H1 (cell line): ENCODE data around the gene CNIH3. TPM values are rescaled to one million over a fixed set of nuclear protein-coding genes. Genes with fewer than 3 reads are reported as not detected.

Experiments used
- CTCF ChIA-PET: fragments of 300-600 bp; sonication (Branson Sonifier 250); formaldehyde crosslinking; loops from one replicate; lab custom pipeline; 2021; ENCODE audit not compliant: partially characterized antibody; lab: Charles Lee
- POLR2A ChIA-PET: fragments of 300-600 bp; sonication (Branson Sonifier 250); formaldehyde crosslinking; loops from one replicate; lab custom pipeline; 2021; ENCODE audit warnings: inconsistent platforms; ENCODE audit not compliant: partially characterized antibody; lab: Charles Lee
- DNase-seq, 2 experiments: peaks; one replicate each; pipeline versions ENCODE4 v3.0.0 to v3.0.0-alpha.2; 2010 to 2022; ENCODE audit warnings: low spot score in 2 of 2, low read depth in 1 of 2, mixed read lengths in 1 of 2
- FAIRE-seq: peaks from 2 replicates; lab custom pipeline; 2011; peaks lifted over from hg19 to GRCh38; lab: Jason Lieb, UNC
- H2AFZ ChIP-seq: 2 replicates; pipeline ENCODE4 v1.8.1; 2012; ENCODE audit warnings: low read length, inconsistent platforms
- H2AK5ac ChIP-seq: 2 replicates; pipeline ENCODE4 v1.6.1; 2013; ENCODE audit warnings: low read depth, low read length
- H2BK120ac ChIP-seq: replicated peaks from 2 replicates; pipeline ENCODE3; 2013; ENCODE audit warnings: low read depth, low read length, inconsistent platforms
- H2BK12ac ChIP-seq: 2 replicates; pipeline ENCODE4 v1.6.1; 2013; ENCODE audit warnings: low read depth, low read length
- H2BK15ac ChIP-seq: 2 replicates; pipeline ENCODE4 v1.6.1; 2013; ENCODE audit warnings: low read length
- H2BK20ac ChIP-seq: 2 replicates; pipeline ENCODE4 v1.6.1; 2013; ENCODE audit warnings: low read length
- H2BK5ac ChIP-seq: 2 replicates; pipeline ENCODE4 v1.6.1; 2013; ENCODE audit warnings: low read depth, low read length
- H3K14ac ChIP-seq: 2 replicates; pipeline ENCODE4 v1.6.1; 2013; ENCODE audit warnings: inconsistent platforms; ENCODE audit not compliant: insufficient read length
- H3K18ac ChIP-seq: 2 replicates; pipeline ENCODE4 v1.6.1; 2013; ENCODE audit warnings: low read length; ENCODE audit errors: extremely low read depth
- H3K23ac ChIP-seq: 2 replicates; pipeline ENCODE4 v1.6.1; 2013; ENCODE audit warnings: inconsistent platforms; ENCODE audit not compliant: insufficient read length
- H3K23me2 ChIP-seq: 2 replicates; pipeline ENCODE4 v1.6.1; 2013; ENCODE audit warnings: low read depth, low read length
- H3K27ac ChIP-seq: 2 replicates; pipeline ENCODE4 v1.6.1; 2011; ENCODE audit warnings: low read depth, low read length, inconsistent platforms
- H3K27me3 ChIP-seq, 4 experiments: replicated peaks in 1 of 4; 1 replicate in 1 of 4; 2 replicates in 3 of 4; pipeline versions ENCODE4 v1.6.1 to v1.8.1; 2011 to 2013; ENCODE audit warnings: low read length in 3 of 4, mild to moderate bottlenecking in 3 of 4, inconsistent platforms in 2 of 4, mixed read lengths in 2 of 4, moderate library complexity in 1 of 4; ENCODE audit not compliant: control insufficient read depth in 3 of 4, insufficient read depth in 3 of 4; ENCODE audit errors: extremely low read depth in 1 of 4
- H3K36me3 ChIP-seq, 4 experiments: 2 replicates each; pipeline versions ENCODE4 v1.6.1 to v1.8.1; 2011 to 2013; ENCODE audit warnings: mild to moderate bottlenecking in 4 of 4, low read length in 3 of 4, moderate library complexity in 2 of 4, control low read depth in 1 of 4, inconsistent platforms in 1 of 4; ENCODE audit not compliant: insufficient read depth in 4 of 4, control insufficient read depth in 2 of 4
- H3K4ac ChIP-seq: replicated peaks from 2 replicates; pipeline ENCODE3; 2013; ENCODE audit warnings: low read length, low read depth, mixed read lengths, inconsistent platforms; ENCODE audit not compliant: insufficient read length
- H3K4me1 ChIP-seq, 4 experiments: replicated peaks in 1 of 4; 1 replicate in 1 of 4; 2 replicates in 3 of 4; pipeline versions ENCODE4 v1.6.1 to v1.8.1; 2011 to 2013; ENCODE audit warnings: low read length in 3 of 4, inconsistent platforms in 2 of 4, mixed read lengths in 1 of 4; ENCODE audit not compliant: insufficient read depth in 4 of 4, control insufficient read depth in 3 of 4
- H3K4me2 ChIP-seq, 2 experiments: 2 replicates each; pipeline versions ENCODE4 v1.6.1 to v1.8.1; 2011 to 2013; ENCODE audit warnings: low read depth in 2 of 2, low read length in 2 of 2, control low read depth in 1 of 2, inconsistent platforms in 1 of 2, mild to moderate bottlenecking in 1 of 2; ENCODE audit not compliant: insufficient read depth in 1 of 2
- H3K4me3 ChIP-seq, 4 experiments: fragments of 200-600, 300-600 bp in 1 of 4; sonication (generic), shearing (Covaris generic), sonication (Bioruptor Twin) in 1 of 4; 2 replicates each; pipeline versions ENCODE4 v1.5.1 to v1.8.1; 2011 to 2016; ENCODE audit warnings: low read length in 4 of 4, low read depth in 3 of 4, control low read depth in 2 of 4, inconsistent platforms in 2 of 4, mild to moderate bottlenecking in 2 of 4, mixed read lengths in 1 of 4, moderate library complexity in 1 of 4; ENCODE audit not compliant: insufficient read depth in 2 of 4; ENCODE audit errors: extremely low read depth in 1 of 4
- H3K56ac ChIP-seq: replicated peaks from 2 replicates; pipeline ENCODE3; 2013; ENCODE audit warnings: low read depth, mild to moderate bottlenecking, mixed read lengths, low read length, inconsistent platforms; ENCODE audit not compliant: insufficient read length
- H3K79me1 ChIP-seq: 2 replicates; pipeline ENCODE4 v1.6.1; 2013; ENCODE audit warnings: low read depth, low read length, control low read depth
- H3K79me2 ChIP-seq, 2 experiments: 2 replicates each; pipeline versions ENCODE4 v1.6.1 to v1.8.1; 2012 to 2013; ENCODE audit warnings: low read length in 2 of 2, mild to moderate bottlenecking in 2 of 2, inconsistent platforms in 1 of 2; ENCODE audit not compliant: insufficient read depth in 2 of 2, control insufficient read depth in 1 of 2
- H3K9ac ChIP-seq, 4 experiments: replicated peaks in 1 of 4; 1 replicate in 1 of 4; 2 replicates in 3 of 4; pipeline versions ENCODE4 v1.6.1 to v1.8.1; 2011 to 2013; ENCODE audit warnings: low read depth in 3 of 4, low read length in 3 of 4, control low read depth in 2 of 4, mild to moderate bottlenecking in 2 of 4, moderate library complexity in 2 of 4, inconsistent platforms in 1 of 4; ENCODE audit errors: extremely low read depth in 1 of 4
- H3K9me3 ChIP-seq, 2 experiments: 2 replicates each; pipeline versions ENCODE4 v1.6.1 to v1.8.1; 2012 to 2013; ENCODE audit warnings: mild to moderate bottlenecking in 2 of 2, moderate library complexity in 2 of 2, control low read depth in 1 of 2, inconsistent platforms in 1 of 2, low read depth in 1 of 2, low read length in 1 of 2, mixed read lengths in 1 of 2; ENCODE audit not compliant: insufficient read depth in 2 of 2
- H4K20me1 ChIP-seq, 2 experiments: replicated peaks in 1 of 2; 2 replicates each; pipeline versions ENCODE3 to v1.8.1; 2011 to 2013; ENCODE audit warnings: inconsistent platforms in 2 of 2, low read length in 2 of 2, mild to moderate bottlenecking in 1 of 2; ENCODE audit not compliant: insufficient read depth in 2 of 2, control insufficient read depth in 1 of 2
- H4K5ac ChIP-seq: 2 replicates; pipeline ENCODE4 v1.6.1; 2013; ENCODE audit warnings: low read length, low read depth, mixed read lengths, inconsistent platforms; ENCODE audit not compliant: insufficient read length
- H4K8ac ChIP-seq: 2 replicates; pipeline ENCODE4 v1.8.0; 2013; ENCODE audit warnings: mild to moderate bottlenecking, moderate library complexity, low read length, inconsistent platforms; ENCODE audit not compliant: insufficient read depth; ENCODE audit errors: extremely low read depth
- H4K91ac ChIP-seq: replicated peaks from 2 replicates; pipeline ENCODE3; 2013; ENCODE audit warnings: low read length, mixed read lengths, inconsistent platforms; ENCODE audit not compliant: insufficient read length
- CREB1 ChIP-seq: IDR thresholded peaks from 2 replicates; pipeline ENCODE4 v1.6.1; 2012; ENCODE audit warnings: inconsistent platforms
- EP300 ChIP-seq, 2 experiments: IDR thresholded peaks; 1 replicate in 1 of 2; 2 replicates in 1 of 2; pipeline ENCODE4 v1.6.1; 2011 to 2012; ENCODE audit warnings: low read depth in 2 of 2, low read length in 2 of 2, mild to moderate bottlenecking in 2 of 2, borderline replicate concordance in 1 of 2, inconsistent platforms in 1 of 2, moderate library complexity in 1 of 2
- EZH2 ChIP-seq: fragments of 200-600 bp; sonication (generic); IDR thresholded peaks from 2 replicates; pipeline ENCODE4 v1.7.1; 2012; ENCODE audit warnings: low read depth, mild to moderate bottlenecking, moderate library complexity, low read length, inconsistent platforms; ENCODE audit not compliant: severe bottlenecking
- GABPA ChIP-seq: IDR thresholded peaks from 2 replicates; pipeline ENCODE4 v1.6.1; 2011; ENCODE audit warnings: mild to moderate bottlenecking, low read length, moderate library complexity, borderline replicate concordance; ENCODE audit not compliant: insufficient read depth
- JUN ChIP-seq: IDR thresholded peaks from 2 replicates; pipeline ENCODE4 v1.6.1; 2011; ENCODE audit warnings: low read depth, mild to moderate bottlenecking, improper control_type of control experiment, low read length
- JUND ChIP-seq: IDR thresholded peaks from 2 replicates; pipeline ENCODE4 v1.6.1; 2011; ENCODE audit warnings: mild to moderate bottlenecking, improper control_type of control experiment, low read length
- MAFK ChIP-seq: IDR thresholded peaks from 2 replicates; pipeline ENCODE4 v1.6.1; 2012; ENCODE audit warnings: low read depth, mild to moderate bottlenecking, improper control_type of control experiment, low read length
- POLR2A ChIP-seq, 2 experiments: IDR thresholded peaks; 1 replicate in 1 of 2; 2 replicates in 1 of 2; pipeline ENCODE4 v1.6.1; 2011; ENCODE audit warnings: low read depth in 2 of 2, low read length in 2 of 2, mild to moderate bottlenecking in 2 of 2; ENCODE audit errors: control extremely low read depth in 1 of 2
- POU5F1 ChIP-seq: IDR thresholded peaks from 2 replicates; pipeline ENCODE4 v1.6.1; 2011; ENCODE audit warnings: low read depth, mild to moderate bottlenecking, low read length, moderate library complexity
- SAP30 ChIP-seq: fragments of 300-600 bp; sonication (generic); IDR thresholded peaks from 2 replicates; pipeline ENCODE4 v1.7.1; 2012; ENCODE audit warnings: low read length, moderate library complexity, mild to moderate bottlenecking, inconsistent platforms; ENCODE audit not compliant: insufficient read depth, insufficient replicate concordance
- SIX5 ChIP-seq: IDR thresholded peaks from 2 replicates; pipeline ENCODE4 v1.6.1; 2011; ENCODE audit warnings: mild to moderate bottlenecking, low read depth, low read length
- SP4 ChIP-seq: IDR thresholded peaks from 2 replicates; pipeline ENCODE4 v1.6.1; 2012; ENCODE audit warnings: low read length, inconsistent platforms
- TEAD4 ChIP-seq: IDR thresholded peaks from 2 replicates; pipeline ENCODE4 v1.6.1; 2012; ENCODE audit warnings: low read depth, low read length, inconsistent platforms, mixed read lengths
- WGBS, 2 experiments: shearing (Covaris generic) in 1 of 2; methylation state at CpG; one replicate each; pipeline versions ENCODE4 v1.1.6 to v1.1.7; 2013 to 2015; ENCODE audit warnings: low lambda C conversion rate in 2 of 2, mixed read lengths in 2 of 2, inconsistent platforms in 1 of 2, low coverage in 1 of 2, missing lambda C conversion rate in 1 of 2; ENCODE audit not compliant: insufficient replicate concordance in 2 of 2, insufficient coverage in 1 of 2, insufficient read length in 1 of 2; ENCODE audit errors: extremely low coverage in 1 of 2, missing lambda C conversion rate in 1 of 2; 5-methylcytosine and 5-hydroxymethylcytosine counted together
- polyA plus RNA-seq, 7 experiments: library from polyadenylated mRNA; depleted of rRNA in 3 of 7; stranded (reverse) in 5 of 7; unstranded in 2 of 7; fragments of >200 nt in 5 of 7; fragments of 200-250 nt in 2 of 7; gene quantifications; 1 replicate in 5 of 7; 2 replicates in 1 of 7; 4 replicates in 1 of 7; pipeline versions ENCODE4 v1.2.1 to v1.2.3, GENCODE V29; 2011 to 2013; ENCODE audit warnings: missing spikeins in 2 of 7, mixed read lengths in 2 of 7
- total RNA-seq: library from RNA; stranded (reverse); fragmentation: NEBNext Ultra II Directional; extraction: Animal tissue kit (Norgen Biotek cat#: 25700); gene quantifications from 2 replicates; pipeline ENCODE4 v1.2.1, GENCODE V29; 2021

Gene CNIH3
- total and polyA plus RNA-seq, 2 of the 8 experiments (the other 6 are each of a cell fraction or from before 2014, with no cell fraction given), result 3.7 to 5.6 TPM

GRCh38 chr1:224785040-224785328 lies 168.9 kb downstream of the CNIH3 start:
- Histone ChIP-seq H3K14ac (no peak overlapping the region), H2BK5ac (no peak overlapping the region), H2BK20ac (no peak overlapping the region), H4K20me1 (no peaks in the 10 kb centered on the region), H3K79me1 (no peaks in the 10 kb centered on the region), H3K4ac (no peak overlapping the region), H2BK12ac (no peak overlapping the region), H4K5ac (no peak overlapping the region), H3K23me2 (no peaks in the 10 kb centered on the region), H3K4me3 (no peak overlapping the region), H3K27ac (no peak overlapping the region), H2AK5ac (no peak overlapping the region), H4K8ac (no peak overlapping the region), H3K56ac (no peak overlapping the region), H2BK15ac (no peak overlapping the region), H4K91ac (no peak overlapping the region), H2BK120ac (no peak overlapping the region), H3K23ac (no peak overlapping the region), H3K9me3 (no peaks in the 10 kb centered on the region), H3K4me2 (no peak overlapping the region), H3K36me3 (no peaks in the 10 kb centered on the region), H2AFZ (no peak overlapping the region), H3K9ac (no peak overlapping the region), H3K27me3 (peaks cover 1 to 4% (median 3%) of the 10 kb centered on the region in 4 experiments; a peak in 3 of 7 replicates), H3K4me1 (peaks cover 0 to 8% (median 3%) of the 10 kb centered on the region in 4 experiments; a peak in 5 of 7 replicates), H3K79me2 (no peaks in the 10 kb centered on the region), H3K18ac (no peak overlapping the region)
- DNase-seq (no peak), FAIRE-seq (no peak)
- no peak for TF ChIP-seq MAFK
- no peak for TF ChIP-seq SAP30
- no peak for TF ChIP-seq SP4
- TF ChIP-seq JUND, result no peak
- no peak for TF ChIP-seq POLR2A (IDR thresholded peaks at IDR 0.05; ENCODE audit: control extremely low read depth in 1 of 2, low read depth in 2 of 2, low read length in 2 of 2)
- TF ChIP-seq EZH2, result no peak
- no peak for TF ChIP-seq EP300 (IDR thresholded peaks at IDR 0.05; ENCODE audit: borderline replicate concordance in 1 of 2, low read depth in 2 of 2, low read length in 2 of 2)
- no peak for TF ChIP-seq JUN
- TF ChIP-seq TEAD4, result no peak
- TF ChIP-seq CREB1, result no peak
- no peak for TF ChIP-seq SIX5
- no peak for TF ChIP-seq POU5F1
- no peak for TF ChIP-seq GABPA
- CTCF ChIA-PET, result interaction anchor here (0.6 to 1.7 kb wide), 2 partner anchors 67 to 117 kb away, joined by 4 to 8 read pairs; no protein-coding TSS in a partner anchor
- POLR2A ChIA-PET, result no interaction called here
- 96% methylated on average over 2 of the region's 2 CpGs; no CpG with 5 or more reads in 1 of the 2 experiments for WGBS, 2 experiments
